ENCODE results near the gene OR5M3. TPM values are rescaled to one million over a fixed set of nuclear protein-coding genes. Genes with fewer than 3 reads are reported as not detected.

Gene OR5M3
- total RNA-seq = not detected

DNA sequence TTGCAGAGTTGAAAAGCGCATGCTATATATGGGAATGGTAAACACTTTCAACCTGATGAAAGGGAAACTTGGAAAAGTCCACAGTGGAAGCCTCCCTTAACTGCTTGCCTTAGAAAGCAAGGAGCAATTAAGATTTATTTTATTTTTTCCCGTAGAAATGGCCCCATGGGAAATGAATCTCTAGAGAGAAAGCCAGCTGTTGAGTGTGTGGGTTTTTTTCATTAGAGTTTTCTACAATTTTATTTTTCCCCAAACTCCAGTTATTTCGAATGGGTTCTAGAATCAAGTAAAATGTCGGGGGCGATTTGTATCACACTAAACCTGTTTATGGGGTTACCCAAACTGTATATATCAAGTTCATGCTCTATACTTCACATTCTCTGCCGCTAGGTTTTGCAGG lies at the start of gene OR5M3:
OR5M3 (minus strand) TSS at position 101 of the 400 bp plus-strand sequence. CDS start 2,855 bp downstream, outside the sequence.
- no peaks in the 10 kb centered on the region for H3K36me3 ChIP-seq
- no peak for ATAC-seq
- H3K27ac ChIP-seq = no peak within 1 kb of the TSS
- no peak within 1 kb of the TSS for H3K4me3 ChIP-seq
- TF ChIP-seq EP300 (IDR thresholded peaks at IDR 0.05) = no peak
- TF ChIP-seq, protein P1, sequence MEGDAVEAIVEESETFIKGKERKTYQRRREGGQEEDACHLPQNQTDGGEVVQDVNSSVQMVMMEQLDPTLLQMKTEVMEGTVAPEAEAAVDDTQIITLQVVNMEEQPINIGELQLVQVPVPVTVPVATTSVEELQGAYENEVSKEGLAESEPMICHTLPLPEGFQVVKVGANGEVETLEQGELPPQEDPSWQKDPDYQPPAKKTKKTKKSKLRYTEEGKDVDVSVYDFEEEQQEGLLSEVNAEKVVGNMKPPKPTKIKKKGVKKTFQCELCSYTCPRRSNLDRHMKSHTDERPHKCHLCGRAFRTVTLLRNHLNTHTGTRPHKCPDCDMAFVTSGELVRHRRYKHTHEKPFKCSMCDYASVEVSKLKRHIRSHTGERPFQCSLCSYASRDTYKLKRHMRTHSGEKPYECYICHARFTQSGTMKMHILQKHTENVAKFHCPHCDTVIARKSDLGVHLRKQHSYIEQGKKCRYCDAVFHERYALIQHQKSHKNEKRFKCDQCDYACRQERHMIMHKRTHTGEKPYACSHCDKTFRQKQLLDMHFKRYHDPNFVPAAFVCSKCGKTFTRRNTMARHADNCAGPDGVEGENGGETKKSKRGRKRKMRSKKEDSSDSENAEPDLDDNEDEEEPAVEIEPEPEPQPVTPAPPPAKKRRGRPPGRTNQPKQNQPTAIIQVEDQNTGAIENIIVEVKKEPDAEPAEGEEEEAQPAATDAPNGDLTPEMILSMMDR (IDR thresholded peaks at IDR 0.05) = no peak
- TF ChIP-seq POLR2A (IDR thresholded peaks at IDR 0.05) = no peak
- no peak for TF ChIP-seq POLR2AphosphoS5 (IDR thresholded peaks at IDR 0.05)
- H3K4me1 ChIP-seq = no peaks in the 10 kb centered on the region
- 80 to 87% methylated on average over 5 to 6 of the region's 6 CpGs for WGBS, 2 donors (ENCODE audit: low coverage in 1 of 2)
- H3K27me3 ChIP-seq = no peaks in the 10 kb centered on the region
- H3K9me3 ChIP-seq = no peaks in the 10 kb centered on the region

- no peak for ATAC-seq
- Histone ChIP-seq H3K4me3 (no peak overlapping the region), H3K27ac (no peak overlapping the region), H3K4me1 (no peaks in the 10 kb centered on the region), H3K27me3 (no peaks in the 10 kb centered on the region), H3K9me3 (no peaks in the 10 kb centered on the region), H3K36me3 (no peaks in the 10 kb centered on the region)
- 43 to 53% methylated on average over 2 to 5 of the region's 5 CpGs for WGBS, 2 donors (ENCODE audit: low coverage in 1 of 2)
- no peak for TF ChIP-seq POLR2A (IDR thresholded peaks at IDR 0.05)
- TF ChIP-seq POLR2AphosphoS5 (IDR thresholded peaks at IDR 0.05) = no peak
- TF ChIP-seq, protein P1 (IDR thresholded peaks at IDR 0.05) = no peak
- no peak for TF ChIP-seq EP300 (IDR thresholded peaks at IDR 0.05)
Observed at GRCh38 chr11:56522008-56522407, 48.9 kb upstream of the OR5M3 start.

DNA sequence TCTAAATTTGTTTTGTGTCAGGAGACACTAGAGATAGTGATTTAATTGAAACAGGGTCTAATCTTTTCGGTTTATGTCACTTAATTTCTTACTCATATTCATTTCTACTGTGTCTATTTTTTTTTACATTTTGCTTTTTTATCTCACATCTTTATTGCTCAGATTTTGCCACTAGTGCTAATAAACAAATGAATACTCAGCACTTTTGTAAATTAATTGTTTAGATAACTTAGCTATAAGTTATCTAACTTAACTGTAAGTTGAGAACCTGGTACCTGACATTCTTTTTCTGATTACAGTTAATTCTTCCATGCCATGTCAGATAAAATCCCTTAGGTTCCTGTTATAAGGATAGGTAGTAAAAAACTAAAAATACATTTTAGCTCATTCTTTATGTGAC lies 40.1 kb upstream of the OR5M3 start:
- ATAC-seq = no peak
- 57 to 78% methylated on average over 1 of the region's 1 CpG for WGBS, 2 donors (ENCODE audit: low coverage in 1 of 2)

GRCh38 chr11:56509439-56509838 lies 36.3 kb upstream of the OR5M3 start:
- 88 to 100% methylated on average over 1 of the region's 1 CpG for WGBS, 2 donors (ENCODE audit: low coverage in 1 of 2)
- Histone ChIP-seq H3K4me3 (no peak overlapping the region), H3K27ac (no peak overlapping the region), H3K27me3 (no peaks in the 10 kb centered on the region), H3K36me3 (no peaks in the 10 kb centered on the region), H3K4me1 (no peaks in the 10 kb centered on the region), H3K9me3 (no peaks in the 10 kb centered on the region)
- TF ChIP-seq, protein P1 (IDR thresholded peaks at IDR 0.05) = no peak
- TF ChIP-seq EP300 (IDR thresholded peaks at IDR 0.05) (no peak), POLR2A (IDR thresholded peaks at IDR 0.05) (no peak), POLR2AphosphoS5 (IDR thresholded peaks at IDR 0.05) (no peak)
- ATAC-seq = no peak

More for the DNA sequence above, 40.1 kb upstream of the OR5M3 start:
- TF ChIP-seq, protein P1 (IDR thresholded peaks at IDR 0.05) = no peak
- no peak for TF ChIP-seq POLR2AphosphoS5 (IDR thresholded peaks at IDR 0.05)
- TF ChIP-seq EP300 (IDR thresholded peaks at IDR 0.05) = no peak
- no peak for TF ChIP-seq POLR2A (IDR thresholded peaks at IDR 0.05)
- H3K4me1 ChIP-seq = no peaks in the 10 kb centered on the region
- H3K9me3 ChIP-seq = no peaks in the 10 kb centered on the region
- H3K36me3 ChIP-seq = no peaks in the 10 kb centered on the region
- H3K27ac ChIP-seq = no peak overlapping the region
- no peak overlapping the region for H3K4me3 ChIP-seq
- no peaks in the 10 kb centered on the region for H3K27me3 ChIP-seq

GRCh38 chr11:56497010-56497409 lies 23.9 kb upstream of the OR5M3 start:
- Histone ChIP-seq H3K4me3 (no peak overlapping the region), H3K36me3 (no peaks in the 10 kb centered on the region), H3K27ac (no peak overlapping the region), H3K4me1 (no peaks in the 10 kb centered on the region), H3K9me3 (no peaks in the 10 kb centered on the region), H3K27me3 (no peaks in the 10 kb centered on the region)
- ATAC-seq = no peak
- TF ChIP-seq POLR2A (IDR thresholded peaks at IDR 0.05) (no peak), EP300 (IDR thresholded peaks at IDR 0.05) (no peak), POLR2AphosphoS5 (IDR thresholded peaks at IDR 0.05) (no peak)
- TF ChIP-seq, protein P1 (IDR thresholded peaks at IDR 0.05) = no peak
- no CpG with 5 or more reads among the region's 28 CpGs for WGBS, 2 donors (ENCODE audit: low coverage in 1 of 2)

Data from gastroesophageal sphincter (tissue), 4 donors.